PFSK-1 (cell line): ENCODE measurements around the gene VBP1.

ENCODE experiments used
- FOXP2 ChIP-seq: optimal IDR thresholded peaks from 2 replicates; pipeline ENCODE3; 2011; ENCODE audit warnings: borderline replicate concordance, control low read depth, inconsistent platforms; ENCODE audit not compliant: insufficient read depth; ENCODE audit errors: extremely low read length, extremely low read depth
- POLR2AphosphoS5 ChIP-seq: IDR thresholded peaks from 2 replicates; pipeline ENCODE4 v1.6.1; 2012; ENCODE audit warnings: low read depth, mild to moderate bottlenecking, control low read depth, low read length, moderate library complexity
- SIN3A ChIP-seq: IDR thresholded peaks from 2 replicates; pipeline ENCODE4 v1.6.1; 2012; ENCODE audit warnings: mild to moderate bottlenecking, low read length, moderate library complexity, borderline replicate concordance; ENCODE audit not compliant: insufficient read depth
- TAF1 ChIP-seq: IDR thresholded peaks from 2 replicates; pipeline ENCODE4 v1.6.1; 2012; ENCODE audit warnings: low read length, control low read depth, borderline replicate concordance; ENCODE audit not compliant: insufficient read depth
- TF ChIP-seq, protein P1 (sequence below), 2 experiments: IDR thresholded peaks; 2 replicates each; pipeline versions ENCODE4 v1.6.1 to v1.8.0; 2011 to 2012; ENCODE audit warnings: low read depth in 2 of 2, low read length in 2 of 2, control low read depth in 1 of 2, inconsistent platforms in 1 of 2, mild to moderate bottlenecking in 1 of 2, moderate library complexity in 1 of 2; ENCODE audit not compliant: insufficient read depth in 1 of 2

The VBP1 gene

DNA sequence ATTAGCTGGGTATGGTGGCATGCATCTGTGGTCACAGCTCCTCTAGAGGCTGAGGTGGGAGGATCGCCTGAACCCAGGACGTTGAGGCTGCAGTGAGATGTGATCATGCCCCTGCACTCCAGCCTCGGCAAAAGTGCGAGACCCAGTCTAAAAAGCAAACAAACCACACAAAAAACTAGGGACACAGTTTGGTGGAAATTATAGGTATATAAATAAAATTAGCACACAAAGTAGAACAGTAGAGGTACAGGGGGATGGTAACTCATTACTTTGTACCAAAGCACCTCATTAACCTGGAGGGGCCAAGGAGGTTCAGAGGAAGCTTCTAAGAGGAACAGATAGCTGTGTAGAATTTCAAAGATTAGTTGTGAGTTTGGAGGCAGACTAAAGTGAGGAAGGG is 5.1 kb downstream of the VBP1 start:
- TF ChIP-seq POLR2AphosphoS5 (no peak), FOXP2 (no peak), TAF1 (no peak), SIN3A (no peak)
- TF ChIP-seq, protein P1, sequence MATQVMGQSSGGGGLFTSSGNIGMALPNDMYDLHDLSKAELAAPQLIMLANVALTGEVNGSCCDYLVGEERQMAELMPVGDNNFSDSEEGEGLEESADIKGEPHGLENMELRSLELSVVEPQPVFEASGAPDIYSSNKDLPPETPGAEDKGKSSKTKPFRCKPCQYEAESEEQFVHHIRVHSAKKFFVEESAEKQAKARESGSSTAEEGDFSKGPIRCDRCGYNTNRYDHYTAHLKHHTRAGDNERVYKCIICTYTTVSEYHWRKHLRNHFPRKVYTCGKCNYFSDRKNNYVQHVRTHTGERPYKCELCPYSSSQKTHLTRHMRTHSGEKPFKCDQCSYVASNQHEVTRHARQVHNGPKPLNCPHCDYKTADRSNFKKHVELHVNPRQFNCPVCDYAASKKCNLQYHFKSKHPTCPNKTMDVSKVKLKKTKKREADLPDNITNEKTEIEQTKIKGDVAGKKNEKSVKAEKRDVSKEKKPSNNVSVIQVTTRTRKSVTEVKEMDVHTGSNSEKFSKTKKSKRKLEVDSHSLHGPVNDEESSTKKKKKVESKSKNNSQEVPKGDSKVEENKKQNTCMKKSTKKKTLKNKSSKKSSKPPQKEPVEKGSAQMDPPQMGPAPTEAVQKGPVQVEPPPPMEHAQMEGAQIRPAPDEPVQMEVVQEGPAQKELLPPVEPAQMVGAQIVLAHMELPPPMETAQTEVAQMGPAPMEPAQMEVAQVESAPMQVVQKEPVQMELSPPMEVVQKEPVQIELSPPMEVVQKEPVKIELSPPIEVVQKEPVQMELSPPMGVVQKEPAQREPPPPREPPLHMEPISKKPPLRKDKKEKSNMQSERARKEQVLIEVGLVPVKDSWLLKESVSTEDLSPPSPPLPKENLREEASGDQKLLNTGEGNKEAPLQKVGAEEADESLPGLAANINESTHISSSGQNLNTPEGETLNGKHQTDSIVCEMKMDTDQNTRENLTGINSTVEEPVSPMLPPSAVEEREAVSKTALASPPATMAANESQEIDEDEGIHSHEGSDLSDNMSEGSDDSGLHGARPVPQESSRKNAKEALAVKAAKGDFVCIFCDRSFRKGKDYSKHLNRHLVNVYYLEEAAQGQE (IDR thresholded peaks at IDR 0.05; ENCODE audit: insufficient read depth in 1 of 2, low read depth in 2 of 2, low read length in 2 of 2): no peak

DNA sequence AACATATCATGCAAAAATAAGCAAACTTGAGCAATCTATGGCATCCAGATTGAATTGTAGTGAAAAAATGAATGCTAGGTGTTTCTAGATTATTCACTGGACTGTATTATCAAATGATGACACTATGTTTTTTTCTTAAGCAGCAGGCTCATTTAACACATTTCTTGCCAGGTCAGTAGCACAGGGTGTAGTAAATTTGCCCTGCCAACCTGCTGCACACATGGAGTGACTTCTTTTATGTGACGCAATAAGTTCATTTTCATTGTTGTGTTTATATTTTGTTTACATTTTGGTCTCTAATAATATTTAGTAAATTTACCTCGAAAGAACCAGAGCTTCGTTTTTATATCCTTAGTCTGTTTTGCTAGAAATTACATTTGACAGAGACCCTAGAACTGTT is 9.5 kb downstream of the VBP1 start:
- TF ChIP-seq SIN3A (no peak), FOXP2 (no peak), TAF1 (no peak), POLR2AphosphoS5 (no peak)
- TF ChIP-seq, protein P1 (IDR thresholded peaks at IDR 0.05; ENCODE audit: insufficient read depth in 1 of 2, low read depth in 2 of 2, low read length in 2 of 2): no peak

DNA sequence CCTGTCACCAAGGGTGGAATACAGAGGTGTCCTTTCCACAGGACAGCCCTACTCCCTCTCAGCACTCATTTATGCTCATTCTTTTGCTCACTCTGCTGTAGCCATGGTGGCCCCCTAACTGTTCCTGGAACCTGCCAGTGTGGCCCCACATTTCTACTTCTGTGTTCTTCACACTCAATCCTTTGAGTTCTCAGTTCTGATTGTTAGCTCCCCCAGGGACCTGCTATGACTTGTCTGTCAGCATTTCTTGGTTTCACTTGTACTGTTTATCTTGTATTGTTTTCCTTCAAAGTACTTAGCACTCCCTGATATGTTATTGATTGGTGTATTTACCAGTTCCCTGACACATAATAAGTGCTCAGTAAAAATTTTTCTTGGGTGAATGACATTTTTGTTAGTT is 14.9 kb downstream of the VBP1 start:
- TF ChIP-seq POLR2AphosphoS5: no peak
- no peak for TF ChIP-seq FOXP2
- TF ChIP-seq, protein P1 (IDR thresholded peaks at IDR 0.05; ENCODE audit: insufficient read depth in 1 of 2, low read depth in 2 of 2, low read length in 2 of 2): no peak
- no peak for TF ChIP-seq TAF1

DNA sequence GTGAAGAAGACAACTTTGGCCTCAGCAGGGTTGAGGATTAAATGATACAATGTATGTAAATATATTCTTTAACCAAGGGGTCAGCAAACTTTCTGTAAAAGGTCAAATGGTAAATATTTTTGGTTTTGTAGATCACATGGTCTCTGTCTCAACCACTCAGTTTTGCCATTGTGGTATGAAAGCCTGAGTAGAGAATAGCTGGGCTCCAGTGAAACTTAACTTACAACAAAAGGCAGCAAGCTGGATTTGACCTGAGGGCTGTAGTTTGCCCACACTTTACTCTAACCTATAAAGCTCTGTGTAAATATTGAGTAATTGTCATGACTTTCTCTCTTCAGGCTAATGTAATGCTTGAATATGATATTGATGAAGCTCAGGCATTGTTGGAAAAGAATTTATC is 19.6 kb downstream of the VBP1 start:
- TF ChIP-seq POLR2AphosphoS5 (no peak), SIN3A (no peak), FOXP2 (no peak), TAF1 (no peak)
- TF ChIP-seq, protein P1 (IDR thresholded peaks at IDR 0.05; ENCODE audit: insufficient read depth in 1 of 2, low read depth in 2 of 2, low read length in 2 of 2): no peak

DNA sequence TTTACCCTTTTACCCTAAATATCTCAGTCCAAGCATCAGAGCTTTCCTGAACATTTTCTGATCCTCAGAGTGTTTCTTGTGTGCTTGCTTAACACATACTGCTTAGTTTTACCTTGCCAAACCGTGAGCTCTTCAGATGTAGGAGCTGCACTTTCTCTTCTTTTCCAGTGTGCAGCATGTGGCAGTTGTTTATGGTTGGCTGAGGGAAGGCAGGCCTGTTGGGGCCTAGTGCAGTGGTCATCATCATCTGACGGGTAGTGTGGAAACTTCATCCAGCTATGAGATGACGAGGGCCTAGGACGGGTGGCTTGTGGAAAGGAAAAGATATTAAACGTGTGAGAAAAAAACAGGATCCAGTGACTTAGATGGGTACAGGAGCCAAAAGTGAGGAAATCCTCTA is 21.5 kb downstream of the VBP1 start:
- TF ChIP-seq POLR2AphosphoS5 (no peak), SIN3A (no peak), TAF1 (no peak), FOXP2 (no peak)
- TF ChIP-seq, protein P1 (IDR thresholded peaks at IDR 0.05; ENCODE audit: insufficient read depth in 1 of 2, low read depth in 2 of 2, low read length in 2 of 2): no peak
